GM18502 (cell line): ENCODE results near the gene MCF2L.

ENCODE experiments used
- ATAC-seq: cut with Tn5 transposase; IDR thresholded peaks from one replicate; pipeline ENCODE4 v1.9.1; 2021; ENCODE audit warnings: mild to moderate bottlenecking; ENCODE audit not compliant: unreplicated experiment, poor library complexity

The MCF2L gene

GRCh38 chr13:112994781-112995355 lies 25.9 kb downstream of the MCF2L start:
- ATAC-seq: no peak

DNA sequence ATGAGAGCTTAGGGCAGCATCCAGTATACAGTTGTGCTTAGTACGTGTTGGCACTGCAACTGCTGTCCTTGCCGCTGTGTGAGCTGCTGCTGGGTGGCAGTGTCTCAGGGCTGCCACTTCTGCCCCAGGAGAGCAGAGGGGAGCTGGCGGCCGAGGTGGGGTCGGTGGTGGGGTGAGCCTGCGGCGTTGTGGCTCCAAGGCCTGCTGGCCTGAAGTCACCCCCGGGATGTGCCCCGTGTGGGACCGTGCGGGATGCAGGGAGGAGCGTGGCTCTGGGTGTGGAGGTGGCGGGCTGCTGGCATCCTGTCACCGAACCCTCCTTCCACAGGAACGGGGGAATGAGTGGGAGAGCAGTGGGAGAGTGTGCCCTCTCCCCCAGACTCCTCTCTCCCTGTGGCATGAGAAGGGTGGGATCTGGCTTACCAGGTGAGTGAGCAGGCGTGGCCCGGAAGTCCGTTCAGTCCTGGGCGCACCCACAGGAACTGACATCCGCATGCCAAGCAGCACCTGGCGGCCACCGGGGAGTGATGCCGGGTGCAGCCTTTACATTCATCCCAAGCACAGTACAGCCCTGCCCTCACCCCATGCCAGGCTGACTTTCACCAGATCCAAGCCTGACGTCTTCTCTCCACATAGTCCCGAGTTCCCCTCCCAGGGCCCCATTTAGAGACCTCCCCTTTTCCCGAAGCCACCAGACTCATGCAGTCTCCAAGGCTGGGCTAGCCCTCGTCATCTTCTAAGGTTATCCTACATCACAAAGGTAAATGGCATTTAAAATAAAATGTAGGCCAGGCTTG lies 26.6 kb downstream of the MCF2L start:
- no peak for ATAC-seq

- ATAC-seq: no peak
Observed at GRCh38 chr13:112996671-112997091, 27.7 kb downstream of the MCF2L start.

GRCh38 chr13:112997188-112998130 lies 28.4 kb downstream of the MCF2L start:
- ATAC-seq: no peak

- no peak for ATAC-seq
Observed at GRCh38 chr13:112998521-112999280, 29.7 kb downstream of the MCF2L start.

DNA sequence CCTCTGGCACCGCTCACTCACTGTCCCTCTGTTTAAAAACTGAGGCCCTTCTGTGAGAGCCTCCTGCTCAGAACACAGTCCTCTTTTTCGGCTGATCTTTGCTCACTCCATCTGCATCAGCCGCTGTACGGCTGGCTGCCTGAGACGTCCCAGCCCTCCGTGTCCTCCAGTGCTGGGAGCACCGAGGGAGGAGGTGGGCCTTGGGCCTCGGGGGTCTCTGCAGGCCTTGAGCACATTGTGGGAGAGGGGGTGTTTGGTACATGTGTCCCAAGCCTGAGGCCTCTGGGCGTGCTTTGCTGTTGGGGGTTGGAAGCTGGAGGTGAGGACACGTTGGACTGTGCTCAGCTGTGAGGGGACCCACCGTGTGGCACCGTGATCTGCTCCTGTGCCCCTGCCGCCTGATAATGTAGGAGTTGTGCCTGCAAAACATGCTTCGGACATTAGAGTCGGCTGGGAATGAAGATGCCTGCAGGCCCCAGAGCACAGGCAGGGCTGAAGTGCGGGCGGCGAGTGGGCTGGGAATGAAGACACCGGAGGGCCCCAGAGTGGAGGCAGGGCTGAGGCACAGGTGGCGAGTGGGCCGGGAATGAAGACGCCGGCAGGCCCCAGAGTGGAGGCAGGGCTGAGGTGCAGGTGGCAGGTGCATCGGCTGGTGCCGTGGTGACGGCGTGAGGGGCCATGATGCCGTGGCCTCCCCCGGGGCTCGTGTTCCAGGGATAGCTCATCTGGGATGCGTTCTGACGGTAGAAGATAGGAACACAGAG lies 30.6 kb downstream of the MCF2L start:
- ATAC-seq: no peak

- ATAC-seq: no peak
Observed at GRCh38 chr13:113000575-113000974, 31.6 kb downstream of the MCF2L start.

DNA sequence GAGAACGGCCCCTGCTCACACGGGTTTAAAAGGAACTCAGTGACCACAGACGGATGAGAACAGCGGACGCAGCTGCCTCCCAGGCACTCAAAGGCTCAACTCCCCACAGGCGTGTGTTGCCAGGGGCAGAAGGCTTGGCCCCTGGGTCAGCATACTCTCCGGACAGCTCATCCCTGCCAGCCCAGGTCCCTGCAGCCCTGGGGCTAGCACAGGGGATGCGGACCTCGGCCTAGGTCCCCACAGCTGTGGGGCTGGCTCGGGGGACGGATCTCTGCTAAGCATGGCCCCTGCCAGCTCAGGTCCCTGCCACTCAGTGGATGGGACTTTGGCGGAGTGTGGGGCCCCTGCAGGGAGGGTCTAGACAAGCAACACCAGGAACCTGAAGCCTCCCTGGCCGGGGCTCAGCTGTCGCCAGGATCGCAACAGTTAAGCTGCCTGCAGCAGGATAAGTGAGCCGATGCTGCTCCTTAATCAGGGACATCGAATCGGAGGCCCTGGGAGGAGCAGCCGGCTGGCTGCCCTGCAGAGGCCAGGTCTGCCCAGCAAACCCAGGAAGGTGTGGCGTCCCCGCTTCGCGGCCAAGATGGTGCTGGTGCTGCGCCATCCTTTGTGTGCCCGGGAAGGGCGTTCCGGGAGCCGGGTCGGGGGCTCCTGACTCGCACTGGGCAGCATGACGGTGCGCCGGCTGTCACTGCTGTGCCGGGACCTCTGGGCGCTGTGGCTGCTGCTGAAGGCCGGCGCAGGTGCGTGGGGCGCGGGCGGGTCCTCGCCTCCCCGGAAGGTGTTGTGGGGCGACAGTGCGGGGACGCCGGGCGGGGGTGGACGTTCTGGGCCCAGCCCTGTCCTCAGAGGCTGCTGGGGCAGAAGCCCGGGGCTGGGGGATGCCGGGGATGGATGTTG lies 32.5 kb downstream of the MCF2L start:
- no peak for ATAC-seq

DNA sequence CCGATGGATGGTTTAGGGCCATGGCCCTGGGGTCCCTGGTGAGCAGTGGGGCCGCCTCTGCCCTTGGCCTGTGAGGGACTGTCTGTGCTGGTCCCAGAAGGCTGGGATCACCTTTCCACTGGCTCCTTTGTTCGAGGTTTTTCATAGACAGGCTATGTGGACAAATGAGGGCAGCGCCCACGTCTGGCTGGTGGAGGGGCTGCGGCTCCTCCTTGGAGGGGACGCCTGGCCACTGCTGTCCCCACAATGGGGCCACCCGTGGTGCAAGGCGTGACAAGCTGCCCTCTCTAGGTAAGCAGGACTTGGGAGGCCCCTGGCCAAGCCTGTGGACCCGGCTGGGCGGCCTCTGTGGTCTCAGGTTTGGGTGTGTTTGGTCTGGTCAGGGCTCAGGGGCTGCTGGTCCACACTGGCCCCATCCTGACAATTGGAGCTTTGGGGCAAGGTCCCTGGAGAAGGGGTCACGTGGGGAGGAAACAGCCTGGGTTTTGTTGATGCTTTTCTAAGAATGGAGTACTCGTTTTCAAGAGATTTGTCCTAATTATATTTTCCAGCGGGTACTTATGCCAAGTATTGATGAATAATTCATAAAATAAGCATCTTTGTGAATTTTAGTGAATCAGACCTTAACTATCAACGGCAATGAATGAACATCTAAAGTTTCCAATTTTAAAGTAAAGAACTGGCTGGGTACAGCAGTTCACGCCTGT lies 33.3 kb downstream of the MCF2L start:
- ATAC-seq: no peak

GRCh38 chr13:113002913-113003290 lies 33.9 kb downstream of the MCF2L start:
- ATAC-seq: no peak

GRCh38 chr13:113004126-113004525 lies 35.1 kb downstream of the MCF2L start:
- no peak for ATAC-seq

DNA sequence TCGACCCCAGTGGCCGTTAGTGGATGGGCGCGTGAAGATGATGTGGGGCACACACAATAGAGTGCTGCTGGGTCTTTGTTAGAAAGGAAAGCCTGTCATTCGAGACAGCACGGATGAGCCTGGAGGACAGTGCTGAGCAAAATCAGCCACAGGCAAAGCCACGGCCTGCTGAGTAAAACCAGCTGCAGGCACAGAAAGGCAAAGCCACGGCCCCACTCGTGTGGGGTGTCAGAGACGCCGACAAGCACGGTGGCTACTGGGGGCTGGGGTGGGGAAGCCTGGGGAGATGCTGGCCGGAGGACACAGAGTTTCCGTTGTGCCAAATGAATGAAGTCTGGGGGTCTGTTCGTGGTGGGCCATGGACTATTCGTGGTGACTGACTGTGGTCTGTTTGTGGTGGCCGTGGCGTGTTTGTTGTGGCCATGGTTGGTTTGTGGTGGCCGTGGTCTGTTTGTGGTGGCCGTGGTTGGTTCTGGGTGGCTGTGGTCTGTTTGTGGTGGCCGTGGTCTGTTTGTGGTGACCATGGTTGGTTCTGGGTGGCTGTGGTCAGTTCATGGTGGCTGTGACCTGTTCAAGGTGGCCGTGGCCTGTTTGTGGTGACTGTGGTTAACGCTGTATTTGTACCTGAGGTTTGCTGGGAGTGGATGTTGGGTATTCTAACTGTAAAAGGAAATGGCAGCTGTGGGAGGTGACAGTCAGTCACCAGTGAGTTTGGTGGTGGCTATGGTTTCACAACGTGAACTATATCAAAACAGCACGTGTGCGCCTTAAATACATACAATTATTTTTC lies 36.3 kb downstream of the MCF2L start:
- ATAC-seq: no peak

DNA sequence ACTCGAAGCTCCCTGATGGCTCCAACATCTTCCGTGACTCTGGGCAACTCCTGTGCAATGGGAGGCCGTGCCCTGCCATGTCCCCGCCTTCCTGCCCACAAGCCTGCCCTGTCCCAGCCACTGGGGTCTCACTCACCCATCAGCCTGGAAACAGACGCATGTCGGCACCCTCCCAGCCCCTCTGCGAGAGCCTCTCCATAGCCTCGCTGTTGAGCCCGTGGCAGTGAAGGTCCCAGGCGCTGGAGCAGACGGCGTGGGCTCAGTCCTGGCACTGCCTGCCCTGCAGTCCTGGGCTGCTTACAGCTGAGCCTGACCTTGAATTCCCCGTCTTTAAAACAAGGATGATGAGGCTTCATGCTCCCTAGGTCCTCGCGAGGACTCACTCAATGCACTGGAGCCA lies 37.0 kb downstream of the MCF2L start:
- ATAC-seq: no peak

GRCh38 chr13:113006660-113007059 lies 37.6 kb downstream of the MCF2L start:
- no peak for ATAC-seq

GRCh38 chr13:113008851-113009250 lies 39.8 kb downstream of the MCF2L start:
- no peak for ATAC-seq

- no peak for ATAC-seq
Observed at GRCh38 chr13:113009743-113010509, 40.9 kb downstream of the MCF2L start.

- ATAC-seq: no peak
Observed at GRCh38 chr13:113010510-113010865, 41.5 kb downstream of the MCF2L start.
